Uterus (tissue), 4 donors: Measurements from ENCODE around the gene TRIM69. TPM values are rescaled to one million over a fixed set of nuclear protein-coding genes. Genes with fewer than 3 reads are reported as not detected.
"Not testable (repeated sequence)": the region's sequence is repeated elsewhere in the genome, so short reads cannot be mapped to it uniquely, and the experiment has no call there.

Source experiments
- DNase-seq, 2 donors: peaks; one replicate each; pipeline ENCODE4 v3.0.0-alpha.2; 2019 to 2020
- H3K27ac ChIP-seq, 2 donors: fragments of 200-600 bp; sonication (generic); 1 replicate in 1 of 2; 2 replicates in 1 of 2; pipeline ENCODE4 v1.5.1; 2016 to 2018
- H3K27me3 ChIP-seq, 2 donors: fragments of 200-600 bp; sonication (generic); one replicate each; pipeline ENCODE4 v1.5.1; 2018 to 2019; ENCODE audit warnings: control low read depth in 1 of 2
- H3K36me3 ChIP-seq, 2 donors: fragments of 200-600 bp; sonication (generic); one replicate each; pipeline ENCODE4 v1.5.1; 2019; ENCODE audit warnings: control low read depth in 1 of 2
- H3K4me1 ChIP-seq, 2 donors: fragments of 200-600 bp; sonication (generic); one replicate each; pipeline ENCODE4 v1.5.1; 2018 to 2019; ENCODE audit warnings: control low read depth in 1 of 2
- H3K4me3 ChIP-seq, 2 donors: fragments of 200-600 bp; sonication (generic); 1 replicate in 1 of 2; 2 replicates in 1 of 2; pipeline ENCODE4 v1.5.1; 2018 to 2019; ENCODE audit warnings: mild to moderate bottlenecking in 1 of 2
- H3K9me3 ChIP-seq, 2 donors: fragments of 200-600 bp; sonication (generic); one replicate each; pipeline ENCODE4 v1.5.1; 2019; ENCODE audit warnings: control low read depth in 1 of 2
- CTCF ChIP-seq, 4 experiments: fragments of 200-600 bp in 2 of 4; fragments of 450-650 bp in 2 of 4; sonication (generic) in 2 of 4; IDR thresholded peaks; one replicate each; pipeline ENCODE4 v1.5.1; 2016 to 2019; ENCODE audit warnings: antibody characterized with exemption in 4 of 4, mild to moderate bottlenecking in 2 of 4, moderate library complexity in 1 of 4
- POLR2A ChIP-seq, 2 donors: fragments of 450-650 bp; IDR thresholded peaks; one replicate each; pipeline ENCODE4 v1.6.1; 2016; ENCODE audit warnings: antibody characterized with exemption in 2 of 2, mild to moderate bottlenecking in 1 of 2, moderate library complexity in 1 of 2
- intact Hi-C: fragments of 100-400 bp; cut with DNase I; formaldehyde crosslinking; loops from one replicate; pipeline ENCODE4 v1.15.1; 2023; ENCODE audit warnings: low total_unique reads
- total RNA-seq, 4 donors: library from RNA; depleted of rRNA in 3 of 4; stranded (reverse); fragments of >200 nt in 3 of 4; gene quantifications; one replicate each; pipeline versions ENCODE4 v1.1.0 to v1.2.4, GENCODE V29; 2014 to 2023
- donor health status: DM: yes; HTN: yes; CAD: no.

TRIM69 gene
- total RNA-seq, 4 donors from 2014 or later, result 6.1 to 16.2 (median 15.4) TPM

- no peaks in the 10 kb centered on the region for H3K9me3 ChIP-seq
- H3K36me3 ChIP-seq, result no peaks in the 10 kb centered on the region
- H3K4me1 ChIP-seq, result no peaks in the 10 kb centered on the region
- H3K27me3 ChIP-seq, result no peaks in the 10 kb centered on the region
- no peak for DNase-seq
- no peak overlapping the region for H3K4me3 ChIP-seq
- intact Hi-C loops, result no loop called here
- no peak for TF ChIP-seq POLR2A (IDR thresholded peaks at IDR 0.05)
- no peak for TF ChIP-seq CTCF (IDR thresholded peaks at IDR 0.05)
- no peak overlapping the region for H3K27ac ChIP-seq
Measured at GRCh38 chr15:44765036-44765435, 28.7 kb downstream of the TRIM69 start.

GRCh38 chr15:44769521-44769920, 33.2 kb downstream of the TRIM69 start:
- peaks cover 0 to 2% of the 10 kb centered on the region in 2 donors for H3K9me3 ChIP-seq
- H3K27me3 ChIP-seq, result no peaks in the 10 kb centered on the region
- H3K4me1 ChIP-seq, result no peaks in the 10 kb centered on the region
- intact Hi-C loops, result no loop called here
- H3K36me3 ChIP-seq, result no peaks in the 10 kb centered on the region
- DNase-seq, result no peak
- no peak overlapping the region for H3K4me3 ChIP-seq
- TF ChIP-seq CTCF (IDR thresholded peaks at IDR 0.05), result no peak
- TF ChIP-seq POLR2A (IDR thresholded peaks at IDR 0.05), result no peak
- H3K27ac ChIP-seq, result no peak overlapping the region

- H3K9me3 ChIP-seq, H3K36me3 ChIP-seq, H3K4me3 ChIP-seq, DNase-seq, intact Hi-C loops, H3K4me1 ChIP-seq, H3K27ac ChIP-seq, H3K27me3 ChIP-seq: not testable (repeated sequence)
Measured at GRCh38 chr15:44770715-44771114, 34.4 kb downstream of the TRIM69 start.

- intact Hi-C loops, result no loop called here
- H3K4me1 ChIP-seq, result no peaks in the 10 kb centered on the region
- H3K27me3 ChIP-seq, result no peaks in the 10 kb centered on the region
- DNase-seq, result no peak
- no peaks in the 10 kb centered on the region for H3K9me3 ChIP-seq
- H3K36me3 ChIP-seq, result no peaks in the 10 kb centered on the region
- TF ChIP-seq CTCF (IDR thresholded peaks at IDR 0.05) (no peak), POLR2A (IDR thresholded peaks at IDR 0.05) (no peak)
- no peak overlapping the region for H3K4me3 ChIP-seq
- H3K27ac ChIP-seq, result no peak overlapping the region
Measured at GRCh38 chr15:44775953-44776352, 39.6 kb downstream of the TRIM69 start.

- Histone ChIP-seq H3K27ac (no peak overlapping the region), H3K4me3 (no peak overlapping the region), H3K36me3 (no peaks in the 10 kb centered on the region), H3K4me1 (peaks cover 0 to 3% of the 10 kb centered on the region in 2 donors), H3K27me3 (no peaks in the 10 kb centered on the region), H3K9me3 (no peaks in the 10 kb centered on the region)
- intact Hi-C loops, result no loop called here
- no peak for DNase-seq
- TF ChIP-seq POLR2A (IDR thresholded peaks at IDR 0.05) (no peak), CTCF (IDR thresholded peaks at IDR 0.05) (no peak)
Measured at GRCh38 chr15:44779761-44780160, 43.4 kb downstream of the TRIM69 start.

- TF ChIP-seq POLR2A (IDR thresholded peaks at IDR 0.05), result no peak
- no peak for TF ChIP-seq CTCF (IDR thresholded peaks at IDR 0.05)
- no peak for DNase-seq
- no peaks in the 10 kb centered on the region for H3K36me3 ChIP-seq
- H3K4me3 ChIP-seq, result no peak overlapping the region
- no peak overlapping the region for H3K27ac ChIP-seq
- intact Hi-C loops, result no loop called here
- no peaks in the 10 kb centered on the region for H3K9me3 ChIP-seq
- H3K27me3 ChIP-seq, result no peaks in the 10 kb centered on the region
- H3K4me1 ChIP-seq, result peaks cover 0 to 3% of the 10 kb centered on the region in 2 donors
Measured at GRCh38 chr15:44780608-44781007, 44.3 kb downstream of the TRIM69 start.
